Vagina (tissue), 2 donors: Measurements from ENCODE around the gene CNTLN.

Experiments
- CTCF ChIP-seq, 3 experiments: fragments of 450-650 bp in 2 of 3; fragments of 200-600 bp in 1 of 3; sonication (generic) in 1 of 3; IDR thresholded peaks; one replicate each; pipeline ENCODE4 v1.5.1; 2017 to 2019; ENCODE audit warnings: antibody characterized with exemption in 3 of 3, mild to moderate bottlenecking in 2 of 3, moderate library complexity in 2 of 3
- POLR2A ChIP-seq, 2 donors: fragments of 450-650 bp; IDR thresholded peaks; one replicate each; pipeline ENCODE4 v1.6.1; 2017; ENCODE audit warnings: antibody characterized with exemption in 2 of 2, mild to moderate bottlenecking in 2 of 2, moderate library complexity in 2 of 2
- POLR2AphosphoS5 ChIP-seq, 2 donors: sonication (generic); formaldehyde crosslinking; IDR thresholded peaks; one replicate each; pipeline ENCODE4 v1.9.0; 2017; ENCODE audit warnings: antibody characterized with exemption in 2 of 2, mild to moderate bottlenecking in 2 of 2, low read depth in 1 of 2; ENCODE audit not compliant: insufficient read depth in 1 of 2

GRCh38 chr9:17402309-17402708, 267.5 kb downstream of the CNTLN start:
- TF ChIP-seq CTCF (IDR thresholded peaks at IDR 0.05) (no peak), POLR2A (IDR thresholded peaks at IDR 0.05) (no peak), POLR2AphosphoS5 (IDR thresholded peaks at IDR 0.05; ENCODE audit: insufficient read depth in 1 of 2, low read depth in 1 of 2) (no peak)
